SU-DHL-6 (cell line): ENCODE measurements around the gene POLR2A.

Experiments
- H2AFZ ChIP-seq: fragments of 200-600 bp; sonication (generic); 2 replicates; pipeline ENCODE4 v1.6.1; 2014; ENCODE audit warnings: low read depth, mild to moderate bottlenecking, moderate library complexity, mixed read lengths, antibody characterized with exemption, low read length; ENCODE audit not compliant: severe bottlenecking
- H3F3A ChIP-seq: fragments of 200-600 bp; shearing (Covaris generic); 2 replicates; pipeline ENCODE4 v1.6.0; 2016; ENCODE audit warnings: antibody characterized with exemption, mild to moderate bottlenecking; ENCODE audit not compliant: insufficient read depth
- H3K27ac ChIP-seq: fragments of 200-600 bp; sonication (generic); 2 replicates; pipeline ENCODE4 v1.5.1; 2016; ENCODE audit warnings: low read depth, mild to moderate bottlenecking, low read length, moderate library complexity, mixed read lengths
- H3K27me3 ChIP-seq: fragments of 200-600 bp; sonication (generic), shearing (Covaris generic); 2 replicates; pipeline ENCODE4 v1.6.0; 2014; ENCODE audit warnings: mild to moderate bottlenecking, low read length
- H3K36me3 ChIP-seq: fragments of 200-600 bp; sonication (generic); 2 replicates; pipeline ENCODE4 v1.6.1; 2014; ENCODE audit warnings: mild to moderate bottlenecking, low read length, mixed read lengths
- H3K4me2 ChIP-seq: fragments of 300-600, 200-600 bp; shearing (Covaris generic), sonication (generic); 2 replicates; pipeline ENCODE4 v1.6.0; 2014; ENCODE audit warnings: low read length, low read depth, mild to moderate bottlenecking; ENCODE audit not compliant: poor library complexity, severe bottlenecking
- H3K4me3 ChIP-seq: fragments of 200-600 bp; sonication (generic); 2 replicates; pipeline ENCODE4 v1.5.1; 2014; ENCODE audit warnings: antibody characterized with exemption, low read length, mild to moderate bottlenecking, mixed read lengths; ENCODE audit not compliant: insufficient read depth, poor library complexity, severe bottlenecking
- H3K79me2 ChIP-seq: fragments of 200-600 bp; sonication (generic); 2 replicates; pipeline ENCODE4 v1.6.1; 2014; ENCODE audit warnings: mild to moderate bottlenecking, low read length, moderate library complexity; ENCODE audit not compliant: insufficient read depth
- H3K9ac ChIP-seq: fragments of 200-600 bp; sonication (generic); 2 replicates; pipeline ENCODE4 v1.7.0; 2014; ENCODE audit warnings: mild to moderate bottlenecking, low read length
- H3K9me2 ChIP-seq: fragments of 200-600 bp; sonication (generic); replicated peaks from 2 replicates; pipeline ENCODE4 v1.6.1; 2014; ENCODE audit warnings: low read length; ENCODE audit not compliant: insufficient read depth
- H3K9me3 ChIP-seq: fragments of 200-600 bp; sonication (generic); 2 replicates; pipeline ENCODE4 v1.6.1; 2014; ENCODE audit warnings: low read length, mixed read lengths; ENCODE audit not compliant: insufficient read depth
- H4K20me1 ChIP-seq: fragments of 200-600 bp; sonication (generic); 2 replicates; pipeline ENCODE4 v1.6.1; 2014; ENCODE audit warnings: low read depth, mild to moderate bottlenecking, antibody characterized with exemption, low read length, moderate library complexity, mixed read lengths
- CTCF ChIP-seq: fragments of 200-600 bp; sonication (generic); IDR thresholded peaks from one replicate; pipeline ENCODE4 v1.5.1; 2017; ENCODE audit warnings: antibody characterized with exemption, mild to moderate bottlenecking, low read length, moderate library complexity; ENCODE audit not compliant: insufficient read depth, poor library complexity, severe bottlenecking
- EZH2phosphoT487 ChIP-seq: fragments of 200-600 bp; sonication (generic), shearing (Covaris generic); conservative IDR thresholded peaks from 2 replicates; pipeline ENCODE4 v1.6.1; 2018; ENCODE audit warnings: mild to moderate bottlenecking, antibody characterized with exemption, low read length, moderate library complexity, mixed read lengths

POLR2A gene

GRCh38 chr17:7466318-7466638 lies 17.9 kb upstream of the POLR2A start:
- H3K9ac ChIP-seq, result no peak overlapping the region
- no peaks in the 10 kb centered on the region for H3F3A ChIP-seq
- no peaks in the 10 kb centered on the region for H3K79me2 ChIP-seq
- no peaks in the 10 kb centered on the region for H3K9me2 ChIP-seq
- H3K27ac ChIP-seq, result no peak overlapping the region
- no peaks in the 10 kb centered on the region for H3K36me3 ChIP-seq
- H4K20me1 ChIP-seq, result no peaks in the 10 kb centered on the region
- TF ChIP-seq EZH2phosphoT487 (no peak), CTCF (no peak)
- H3K27me3 ChIP-seq, result no peaks in the 10 kb centered on the region
- H3K9me3 ChIP-seq, result no peaks in the 10 kb centered on the region
- H2AFZ ChIP-seq, result no peak overlapping the region
- H3K4me2 ChIP-seq, result no peak overlapping the region
- H3K4me3 ChIP-seq, result no peak overlapping the region

DNA sequence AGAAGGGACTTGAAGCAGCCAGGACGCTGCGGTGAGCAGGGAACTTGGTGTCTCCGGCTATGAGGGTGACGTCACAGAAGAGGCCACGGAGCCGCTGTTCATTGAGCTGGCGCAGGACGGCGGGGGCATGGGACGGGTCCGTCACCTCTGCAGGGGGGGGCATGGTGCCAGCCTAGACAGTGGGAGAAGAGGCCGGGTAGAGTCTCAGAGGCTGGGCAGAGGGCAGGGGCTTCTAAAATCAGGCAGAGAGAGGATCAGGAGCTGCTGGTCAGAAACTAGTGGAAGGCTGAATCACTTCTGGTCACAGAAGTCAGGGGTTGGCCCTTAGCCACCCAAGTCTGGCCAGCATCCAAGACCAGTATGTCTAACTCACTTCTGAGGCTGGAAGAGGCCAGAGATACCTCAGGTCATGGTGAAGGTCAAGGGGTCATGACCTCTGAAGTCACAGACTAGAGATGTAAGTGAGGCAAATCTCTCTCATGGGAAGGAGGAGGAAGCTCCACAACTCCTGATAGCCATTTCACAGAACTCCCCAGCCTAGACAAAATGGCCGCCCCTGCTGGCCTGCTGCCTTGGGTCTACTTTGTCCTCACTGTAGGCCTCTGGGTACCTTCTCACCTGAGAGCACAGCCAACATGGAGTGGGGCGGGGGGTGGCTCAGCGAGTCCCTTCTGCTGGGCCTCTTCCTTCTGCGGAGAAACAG lies 17.4 kb upstream of the POLR2A start:
- Histone ChIP-seq H3K36me3 (no peaks in the 10 kb centered on the region), H3K4me3 (no peak overlapping the region), H3F3A (no peaks in the 10 kb centered on the region), H3K27me3 (no peaks in the 10 kb centered on the region), H3K9me2 (no peaks in the 10 kb centered on the region), H3K4me2 (no peak overlapping the region), H3K9me3 (no peaks in the 10 kb centered on the region), H3K9ac (no peak overlapping the region), H4K20me1 (no peaks in the 10 kb centered on the region), H2AFZ (no peak overlapping the region), H3K27ac (no peak overlapping the region), H3K79me2 (no peaks in the 10 kb centered on the region)
- no peak for TF ChIP-seq CTCF
- no peak for TF ChIP-seq EZH2phosphoT487

DNA sequence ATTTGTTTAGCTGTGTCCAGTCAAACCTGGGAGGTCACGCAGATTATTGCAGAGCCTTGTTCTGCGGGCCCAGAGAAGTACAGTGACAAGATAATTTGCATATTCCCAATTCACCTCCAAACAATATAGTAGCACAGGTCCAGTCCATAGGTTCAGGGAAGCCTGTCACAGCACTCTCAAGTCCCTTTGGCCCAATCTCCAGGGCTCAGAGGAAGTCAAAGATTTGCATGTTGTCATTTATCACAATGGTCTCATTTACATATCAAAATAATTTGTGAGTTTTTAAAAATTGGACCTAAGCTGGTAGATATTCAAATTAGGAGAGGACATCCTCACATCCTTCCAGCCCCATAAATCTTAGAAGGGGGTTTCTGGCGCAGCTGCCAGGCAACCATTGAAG lies 16.7 kb upstream of the POLR2A start:
- no peaks in the 10 kb centered on the region for H3K9me2 ChIP-seq
- no peaks in the 10 kb centered on the region for H3F3A ChIP-seq
- no peaks in the 10 kb centered on the region for H3K36me3 ChIP-seq
- no peak overlapping the region for H3K4me2 ChIP-seq
- no peaks in the 10 kb centered on the region for H4K20me1 ChIP-seq
- H3K79me2 ChIP-seq, result no peaks in the 10 kb centered on the region
- no peak for TF ChIP-seq EZH2phosphoT487
- TF ChIP-seq CTCF, result no peak
- H3K4me3 ChIP-seq, result no peak overlapping the region
- no peak overlapping the region for H2AFZ ChIP-seq
- no peaks in the 10 kb centered on the region for H3K9me3 ChIP-seq
- no peak overlapping the region for H3K9ac ChIP-seq
- no peaks in the 10 kb centered on the region for H3K27me3 ChIP-seq
- no peak overlapping the region for H3K27ac ChIP-seq
